SU-DHL-6 (cell line): Measurements from ENCODE around the gene CUEDC1.

ENCODE experiments used
- H2AFZ ChIP-seq: fragments of 200-600 bp; sonication (generic); 2 replicates; pipeline ENCODE4 v1.6.1; 2014; ENCODE audit warnings: low read depth, mild to moderate bottlenecking, moderate library complexity, mixed read lengths, antibody characterized with exemption, low read length; ENCODE audit not compliant: severe bottlenecking
- H3F3A ChIP-seq: fragments of 200-600 bp; shearing (Covaris generic); 2 replicates; pipeline ENCODE4 v1.6.0; 2016; ENCODE audit warnings: antibody characterized with exemption, mild to moderate bottlenecking; ENCODE audit not compliant: insufficient read depth
- H3K27ac ChIP-seq: fragments of 200-600 bp; sonication (generic); 2 replicates; pipeline ENCODE4 v1.5.1; 2016; ENCODE audit warnings: low read depth, mild to moderate bottlenecking, low read length, moderate library complexity, mixed read lengths
- H3K27me3 ChIP-seq: fragments of 200-600 bp; sonication (generic), shearing (Covaris generic); 2 replicates; pipeline ENCODE4 v1.6.0; 2014; ENCODE audit warnings: mild to moderate bottlenecking, low read length
- H3K36me3 ChIP-seq: fragments of 200-600 bp; sonication (generic); 2 replicates; pipeline ENCODE4 v1.6.1; 2014; ENCODE audit warnings: mild to moderate bottlenecking, low read length, mixed read lengths
- H3K4me2 ChIP-seq: fragments of 300-600, 200-600 bp; shearing (Covaris generic), sonication (generic); 2 replicates; pipeline ENCODE4 v1.6.0; 2014; ENCODE audit warnings: low read length, low read depth, mild to moderate bottlenecking; ENCODE audit not compliant: poor library complexity, severe bottlenecking
- H3K4me3 ChIP-seq: fragments of 200-600 bp; sonication (generic); 2 replicates; pipeline ENCODE4 v1.5.1; 2014; ENCODE audit warnings: antibody characterized with exemption, low read length, mild to moderate bottlenecking, mixed read lengths; ENCODE audit not compliant: insufficient read depth, poor library complexity, severe bottlenecking
- H3K79me2 ChIP-seq: fragments of 200-600 bp; sonication (generic); 2 replicates; pipeline ENCODE4 v1.6.1; 2014; ENCODE audit warnings: mild to moderate bottlenecking, low read length, moderate library complexity; ENCODE audit not compliant: insufficient read depth
- H3K9ac ChIP-seq: fragments of 200-600 bp; sonication (generic); 2 replicates; pipeline ENCODE4 v1.7.0; 2014; ENCODE audit warnings: mild to moderate bottlenecking, low read length
- H3K9me2 ChIP-seq: fragments of 200-600 bp; sonication (generic); replicated peaks from 2 replicates; pipeline ENCODE4 v1.6.1; 2014; ENCODE audit warnings: low read length; ENCODE audit not compliant: insufficient read depth
- H3K9me3 ChIP-seq: fragments of 200-600 bp; sonication (generic); 2 replicates; pipeline ENCODE4 v1.6.1; 2014; ENCODE audit warnings: low read length, mixed read lengths; ENCODE audit not compliant: insufficient read depth
- H4K20me1 ChIP-seq: fragments of 200-600 bp; sonication (generic); 2 replicates; pipeline ENCODE4 v1.6.1; 2014; ENCODE audit warnings: low read depth, mild to moderate bottlenecking, antibody characterized with exemption, low read length, moderate library complexity, mixed read lengths
- CTCF ChIP-seq: fragments of 200-600 bp; sonication (generic); IDR thresholded peaks from one replicate; pipeline ENCODE4 v1.5.1; 2017; ENCODE audit warnings: antibody characterized with exemption, mild to moderate bottlenecking, low read length, moderate library complexity; ENCODE audit not compliant: insufficient read depth, poor library complexity, severe bottlenecking
- EZH2phosphoT487 ChIP-seq: fragments of 200-600 bp; sonication (generic), shearing (Covaris generic); conservative IDR thresholded peaks from 2 replicates; pipeline ENCODE4 v1.6.1; 2018; ENCODE audit warnings: mild to moderate bottlenecking, antibody characterized with exemption, low read length, moderate library complexity, mixed read lengths

Gene CUEDC1

GRCh38 chr17:57935833-57936807 lies 19.1 kb downstream of the CUEDC1 start:
- H3K9me3 ChIP-seq = no peaks in the 10 kb centered on the region
- no peak overlapping the region for H3K9ac ChIP-seq
- no peaks in the 10 kb centered on the region for H4K20me1 ChIP-seq
- no peak overlapping the region for H3K4me3 ChIP-seq
- no peak overlapping the region for H3K27ac ChIP-seq
- no peaks in the 10 kb centered on the region for H3F3A ChIP-seq
- H3K79me2 ChIP-seq = no peaks in the 10 kb centered on the region
- no peak for TF ChIP-seq EZH2phosphoT487
- TF ChIP-seq CTCF = no peak
- H2AFZ ChIP-seq = no peak overlapping the region
- H3K27me3 ChIP-seq = no peaks in the 10 kb centered on the region
- no peak overlapping the region for H3K4me2 ChIP-seq
- H3K36me3 ChIP-seq = no peaks in the 10 kb centered on the region
- H3K9me2 ChIP-seq = no peaks in the 10 kb centered on the region

- H3K9me3 ChIP-seq = no peaks in the 10 kb centered on the region
- H3K4me2 ChIP-seq = no peak overlapping the region
- no peak overlapping the region for H2AFZ ChIP-seq
- no peaks in the 10 kb centered on the region for H3K36me3 ChIP-seq
- no peak for TF ChIP-seq EZH2phosphoT487
- no peak for TF ChIP-seq CTCF
- H3K27ac ChIP-seq = no peak overlapping the region
- no peaks in the 10 kb centered on the region for H4K20me1 ChIP-seq
- H3F3A ChIP-seq = no peaks in the 10 kb centered on the region
- H3K9me2 ChIP-seq = no peaks in the 10 kb centered on the region
- no peaks in the 10 kb centered on the region for H3K27me3 ChIP-seq
- H3K9ac ChIP-seq = no peak overlapping the region
- no peaks in the 10 kb centered on the region for H3K79me2 ChIP-seq
- no peak overlapping the region for H3K4me3 ChIP-seq
Measured at GRCh38 chr17:57931488-57932137, 23.6 kb downstream of the CUEDC1 start.

- H3K9me3 ChIP-seq = no peaks in the 10 kb centered on the region
- no peaks in the 10 kb centered on the region for H3K27me3 ChIP-seq
- H2AFZ ChIP-seq = no peak overlapping the region
- no peaks in the 10 kb centered on the region for H3K36me3 ChIP-seq
- H3K9ac ChIP-seq = no peak overlapping the region
- TF ChIP-seq CTCF (no peak), EZH2phosphoT487 (no peak)
- no peak overlapping the region for H3K27ac ChIP-seq
- H3F3A ChIP-seq = no peaks in the 10 kb centered on the region
- no peaks in the 10 kb centered on the region for H4K20me1 ChIP-seq
- no peaks in the 10 kb centered on the region for H3K9me2 ChIP-seq
- H3K79me2 ChIP-seq = no peaks in the 10 kb centered on the region
- no peak overlapping the region for H3K4me3 ChIP-seq
- H3K4me2 ChIP-seq = no peak overlapping the region
Measured at GRCh38 chr17:57930239-57930638, 25.0 kb downstream of the CUEDC1 start.
